HG03066 (cell line): ENCODE data around the gene SDF2L1.
"Not testable (repeated sequence)": the region's sequence is repeated elsewhere in the genome, so short reads cannot be mapped to it uniquely, and the experiment has no call there.

Experiments used
- ATAC-seq: cut with Tn5 transposase; IDR thresholded peaks from one replicate; pipeline ENCODE4 v1.9.1; 2021; ENCODE audit warnings: low read depth; ENCODE audit not compliant: unreplicated experiment

SDF2L1 gene

GRCh38 chr22:21659864-21660525 is 17.9 kb downstream of the SDF2L1 start:
- no peak for ATAC-seq

GRCh38 chr22:21660904-21661303 is 18.8 kb downstream of the SDF2L1 start:
- ATAC-seq, result no peak

GRCh38 chr22:21661991-21662390 is 19.9 kb downstream of the SDF2L1 start:
- no peak for ATAC-seq

GRCh38 chr22:21663738-21664137 is 21.6 kb downstream of the SDF2L1 start:
- ATAC-seq, result no peak

GRCh38 chr22:21665047-21665851 is 23.1 kb downstream of the SDF2L1 start:
- ATAC-seq, result no peak

- no peak for ATAC-seq
Measured at GRCh38 chr22:21666786-21667185, 24.7 kb downstream of the SDF2L1 start.

GRCh38 chr22:21669026-21669425 is 26.9 kb downstream of the SDF2L1 start:
- no peak for ATAC-seq

- no peak for ATAC-seq
Measured at GRCh38 chr22:21672107-21672629, 30.1 kb downstream of the SDF2L1 start.

GRCh38 chr22:21673534-21674321 is 31.6 kb downstream of the SDF2L1 start:
- ATAC-seq, result no peak

- no peak for ATAC-seq
Measured at GRCh38 chr22:21674638-21675245, 32.6 kb downstream of the SDF2L1 start.

GRCh38 chr22:21677606-21678443 is 35.7 kb downstream of the SDF2L1 start:
- ATAC-seq, result no peak

- not testable (repeated sequence) for ATAC-seq
Measured at GRCh38 chr22:21678842-21679241, 36.7 kb downstream of the SDF2L1 start.

- no peak for ATAC-seq
Measured at GRCh38 chr22:21679383-21679782, 37.3 kb downstream of the SDF2L1 start.

GRCh38 chr22:21680830-21681565 is 38.9 kb downstream of the SDF2L1 start:
- ATAC-seq, result no peak

- ATAC-seq, result no peak
Measured at GRCh38 chr22:21681566-21682370, 39.7 kb downstream of the SDF2L1 start.

GRCh38 chr22:21682385-21683175 is 40.5 kb downstream of the SDF2L1 start:
- ATAC-seq, result no peak

- no peak for ATAC-seq
Measured at GRCh38 chr22:21683401-21683811, 41.3 kb downstream of the SDF2L1 start.
